Fibroblast of skin of left quadriceps (primary cell): ENCODE results near the gene P4HA1.

Experiments
- DNase-seq, 2 experiments: peaks; one replicate each; pipeline ENCODE4 v3.0.0-alpha.2; 2013; ENCODE audit warnings: low read depth in 2 of 2

Gene P4HA1

GRCh38 chr10:72981028-72981881 is 115.4 kb downstream of the P4HA1 start:
- DNase-seq: no peak

DNA sequence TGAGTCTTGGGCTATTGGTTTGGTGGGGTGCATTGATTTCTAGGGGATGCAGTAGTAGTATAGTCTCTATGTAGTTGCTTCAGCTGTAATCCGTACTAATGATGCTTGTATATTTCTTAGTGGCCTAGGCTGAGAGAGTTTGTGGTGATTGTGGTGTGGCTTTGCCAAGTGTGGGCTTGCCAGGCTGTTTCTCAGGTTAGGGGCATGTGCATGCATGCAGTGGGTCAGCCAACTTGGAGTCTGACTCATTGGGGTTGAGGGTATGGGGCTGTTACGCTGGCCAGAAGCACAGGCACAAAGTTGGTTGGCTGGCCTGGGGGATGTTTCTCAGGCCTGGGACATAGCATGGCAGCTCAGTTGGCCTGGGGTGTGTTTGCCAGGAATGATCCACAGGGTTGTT is 116.3 kb downstream of the P4HA1 start:
- no peak for DNase-seq

DNA sequence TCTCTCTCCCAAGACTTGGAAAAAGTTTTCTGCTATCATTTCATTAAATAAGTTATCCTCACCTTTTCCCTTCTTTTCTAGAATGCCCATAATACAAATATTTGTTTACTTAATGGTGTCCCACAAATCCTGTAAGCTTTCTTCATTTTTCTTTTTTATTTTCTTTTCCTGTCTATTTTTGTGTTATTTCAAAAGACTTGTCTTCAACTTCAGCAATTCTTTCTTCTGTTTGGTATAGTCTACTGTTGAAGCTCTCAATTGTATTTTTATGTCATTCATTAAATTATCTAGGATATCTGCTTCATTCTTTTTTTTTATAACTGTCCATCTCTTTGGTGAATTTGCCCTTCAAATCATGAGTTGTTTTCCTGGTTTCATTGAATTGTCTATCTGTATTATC is 117.0 kb downstream of the P4HA1 start:
- DNase-seq: no peak

GRCh38 chr10:72976886-72977285 is 119.8 kb downstream of the P4HA1 start:
- DNase-seq: no peak
